Parathyroid adenoma (tissue), 2 donors: ENCODE data around the gene CAMK2B.

ENCODE experiments used
- H2AFZ ChIP-seq: fragments of 300-600 bp; sonication (generic); one replicate; pipeline ENCODE4 v1.7.0; 2017; ENCODE audit warnings: antibody characterized with exemption, mild to moderate bottlenecking
- H3K27ac ChIP-seq: fragments of 300-600 bp; sonication (generic); one replicate; pipeline ENCODE4 v1.7.0; 2017
- H3K27me3 ChIP-seq: fragments of 300-600 bp; sonication (generic); one replicate; pipeline ENCODE4 v1.7.0; 2017; ENCODE audit warnings: low read length; ENCODE audit not compliant: control insufficient read depth, insufficient read depth
- H3K36me3 ChIP-seq: fragments of 300-600 bp; sonication (generic); one replicate; pipeline ENCODE4 v1.7.0; 2017; ENCODE audit warnings: low read length; ENCODE audit not compliant: control insufficient read depth, insufficient read depth
- H3K4me1 ChIP-seq: fragments of 300-600 bp; sonication (generic); one replicate; pipeline ENCODE4 v1.7.0; 2017; ENCODE audit warnings: control low read depth
- H3K4me2 ChIP-seq: fragments of 300-600 bp; sonication (generic); one replicate; pipeline ENCODE4 v1.7.0; 2017; ENCODE audit warnings: low read length
- H3K4me3 ChIP-seq: fragments of 300-600 bp; sonication (generic); one replicate; pipeline ENCODE4 v1.7.0; 2017; ENCODE audit warnings: low read depth, low read length
- H3K79me2 ChIP-seq: fragments of 300-600 bp; sonication (generic); one replicate; pipeline ENCODE4 v1.7.0; 2017; ENCODE audit warnings: control low read depth
- H3K9ac ChIP-seq: fragments of 300-600 bp; sonication (generic); one replicate; pipeline ENCODE4 v1.7.0; 2017; ENCODE audit warnings: mild to moderate bottlenecking
- H3K9me3 ChIP-seq: fragments of 300-600 bp; sonication (generic); one replicate; pipeline ENCODE4 v1.7.0; 2017; ENCODE audit warnings: low read length; ENCODE audit not compliant: control insufficient read depth
- CTCF ChIP-seq: fragments of 300-600 bp; sonication (generic); IDR thresholded peaks from one replicate; pipeline ENCODE4 v1.7.0; 2017; ENCODE audit warnings: antibody characterized with exemption, mild to moderate bottlenecking
- donor health status: primary hyperparathyroidism.

Gene CAMK2B

GRCh38 chr7:44341401-44341800 lies 16.0 kb upstream of the CAMK2B start:
- Histone ChIP-seq H3K27me3 (no peaks in the 10 kb centered on the region), H3K4me1 (no peaks in the 10 kb centered on the region), H3K27ac (no peak overlapping the region), H3K9ac (no peak overlapping the region), H3K4me3 (no peak overlapping the region), H3K4me2 (no peak overlapping the region), H3K36me3 (no peaks in the 10 kb centered on the region), H3K79me2 (no peaks in the 10 kb centered on the region), H3K9me3 (no peaks in the 10 kb centered on the region), H2AFZ (no peak overlapping the region)
- no peak for TF ChIP-seq CTCF

- no peaks in the 10 kb centered on the region for H3K36me3 ChIP-seq
- H3K4me3 ChIP-seq = no peak overlapping the region
- H3K27me3 ChIP-seq = no peaks in the 10 kb centered on the region
- no peak overlapping the region for H2AFZ ChIP-seq
- H3K79me2 ChIP-seq = no peaks in the 10 kb centered on the region
- no peak for TF ChIP-seq CTCF
- no peak overlapping the region for H3K27ac ChIP-seq
- no peak overlapping the region for H3K4me2 ChIP-seq
- H3K9me3 ChIP-seq = no peaks in the 10 kb centered on the region
- no peak overlapping the region for H3K9ac ChIP-seq
- no peaks in the 10 kb centered on the region for H3K4me1 ChIP-seq
Observed at GRCh38 chr7:44338600-44338999, 13.2 kb upstream of the CAMK2B start.

GRCh38 chr7:44336491-44336890 lies 11.1 kb upstream of the CAMK2B start:
- no peaks in the 10 kb centered on the region for H3K4me1 ChIP-seq
- no peak overlapping the region for H3K9ac ChIP-seq
- H3K9me3 ChIP-seq = no peaks in the 10 kb centered on the region
- H3K27ac ChIP-seq = no peak overlapping the region
- no peak overlapping the region for H3K4me3 ChIP-seq
- no peaks in the 10 kb centered on the region for H3K27me3 ChIP-seq
- no peak overlapping the region for H2AFZ ChIP-seq
- no peak overlapping the region for H3K4me2 ChIP-seq
- no peaks in the 10 kb centered on the region for H3K79me2 ChIP-seq
- TF ChIP-seq CTCF = no peak
- H3K36me3 ChIP-seq = no peaks in the 10 kb centered on the region

- H3K27me3 ChIP-seq = no peaks in the 10 kb centered on the region
- no peak overlapping the region for H3K9ac ChIP-seq
- no peak overlapping the region for H3K4me3 ChIP-seq
- TF ChIP-seq CTCF = no peak
- no peak overlapping the region for H3K4me2 ChIP-seq
- H2AFZ ChIP-seq = no peak overlapping the region
- no peaks in the 10 kb centered on the region for H3K9me3 ChIP-seq
- no peak overlapping the region for H3K27ac ChIP-seq
- no peaks in the 10 kb centered on the region for H3K79me2 ChIP-seq
- H3K4me1 ChIP-seq = no peaks in the 10 kb centered on the region
- H3K36me3 ChIP-seq = no peaks in the 10 kb centered on the region
Observed at GRCh38 chr7:44335184-44335583, 9.8 kb upstream of the CAMK2B start.

- Histone ChIP-seq H3K4me2 (no peak overlapping the region), H3K9ac (no peak overlapping the region), H3K4me1 (no peaks in the 10 kb centered on the region), H2AFZ (no peak overlapping the region), H3K36me3 (no peaks in the 10 kb centered on the region), H3K27ac (no peak overlapping the region), H3K79me2 (no peaks in the 10 kb centered on the region), H3K4me3 (no peak overlapping the region), H3K27me3 (no peaks in the 10 kb centered on the region), H3K9me3 (no peaks in the 10 kb centered on the region)
- TF ChIP-seq CTCF = no peak
Observed at GRCh38 chr7:44334734-44335097, 9.3 kb upstream of the CAMK2B start.
